MM.1S (cell line): ENCODE measurements around the gene CD4.

Experiments used
- EZH2 ChIP-seq: fragments of 300-600 bp; sonication (generic); optimal IDR thresholded peaks from 2 replicates; pipeline ENCODE3; 2017; ENCODE audit warnings: low read depth, mild to moderate bottlenecking, antibody characterized with exemption, low read length, mixed read lengths
- TF ChIP-seq, protein P1 (sequence below): fragments of 300-600 bp; sonication (generic); IDR thresholded peaks from 2 replicates; pipeline ENCODE4 v1.5.1; 2016; ENCODE audit warnings: antibody characterized with exemption, low read length, mixed read lengths

DNA sequence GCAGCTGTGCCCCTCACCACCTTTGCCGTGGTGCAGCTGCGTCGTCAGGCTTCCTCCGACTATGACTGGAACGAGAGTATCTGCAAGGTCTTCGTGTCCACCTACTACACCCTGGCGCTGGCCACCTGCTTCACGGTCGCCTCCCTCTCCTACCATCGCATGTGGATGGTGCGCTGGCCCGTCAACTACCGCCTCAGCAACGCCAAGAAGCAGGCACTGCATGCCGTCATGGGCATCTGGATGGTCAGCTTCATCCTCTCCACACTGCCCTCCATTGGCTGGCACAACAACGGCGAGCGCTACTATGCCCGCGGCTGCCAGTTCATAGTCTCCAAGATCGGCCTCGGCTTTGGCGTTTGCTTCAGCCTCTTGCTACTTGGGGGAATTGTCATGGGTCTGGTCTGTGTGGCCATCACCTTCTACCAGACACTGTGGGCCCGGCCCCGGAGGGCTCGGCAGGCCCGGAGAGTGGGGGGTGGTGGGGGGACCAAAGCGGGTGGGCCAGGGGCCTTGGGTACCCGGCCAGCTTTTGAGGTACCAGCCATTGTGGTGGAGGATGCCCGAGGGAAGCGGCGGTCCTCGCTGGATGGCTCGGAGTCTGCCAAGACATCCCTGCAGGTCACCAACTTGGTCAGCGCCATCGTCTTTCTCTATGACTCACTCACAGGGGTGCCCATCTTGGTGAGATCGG, 34.9 kb downstream of the CD4 start:
- TF ChIP-seq, protein P1, sequence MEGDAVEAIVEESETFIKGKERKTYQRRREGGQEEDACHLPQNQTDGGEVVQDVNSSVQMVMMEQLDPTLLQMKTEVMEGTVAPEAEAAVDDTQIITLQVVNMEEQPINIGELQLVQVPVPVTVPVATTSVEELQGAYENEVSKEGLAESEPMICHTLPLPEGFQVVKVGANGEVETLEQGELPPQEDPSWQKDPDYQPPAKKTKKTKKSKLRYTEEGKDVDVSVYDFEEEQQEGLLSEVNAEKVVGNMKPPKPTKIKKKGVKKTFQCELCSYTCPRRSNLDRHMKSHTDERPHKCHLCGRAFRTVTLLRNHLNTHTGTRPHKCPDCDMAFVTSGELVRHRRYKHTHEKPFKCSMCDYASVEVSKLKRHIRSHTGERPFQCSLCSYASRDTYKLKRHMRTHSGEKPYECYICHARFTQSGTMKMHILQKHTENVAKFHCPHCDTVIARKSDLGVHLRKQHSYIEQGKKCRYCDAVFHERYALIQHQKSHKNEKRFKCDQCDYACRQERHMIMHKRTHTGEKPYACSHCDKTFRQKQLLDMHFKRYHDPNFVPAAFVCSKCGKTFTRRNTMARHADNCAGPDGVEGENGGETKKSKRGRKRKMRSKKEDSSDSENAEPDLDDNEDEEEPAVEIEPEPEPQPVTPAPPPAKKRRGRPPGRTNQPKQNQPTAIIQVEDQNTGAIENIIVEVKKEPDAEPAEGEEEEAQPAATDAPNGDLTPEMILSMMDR, result no peak
- no peak for TF ChIP-seq EZH2
